ENCODE measurements around the gene FAM13A.
"Not testable (repeated sequence)": the region's sequence is repeated elsewhere in the genome, so short reads cannot be mapped to it uniquely, and the experiment has no call there.

Gene FAM13A

DNA sequence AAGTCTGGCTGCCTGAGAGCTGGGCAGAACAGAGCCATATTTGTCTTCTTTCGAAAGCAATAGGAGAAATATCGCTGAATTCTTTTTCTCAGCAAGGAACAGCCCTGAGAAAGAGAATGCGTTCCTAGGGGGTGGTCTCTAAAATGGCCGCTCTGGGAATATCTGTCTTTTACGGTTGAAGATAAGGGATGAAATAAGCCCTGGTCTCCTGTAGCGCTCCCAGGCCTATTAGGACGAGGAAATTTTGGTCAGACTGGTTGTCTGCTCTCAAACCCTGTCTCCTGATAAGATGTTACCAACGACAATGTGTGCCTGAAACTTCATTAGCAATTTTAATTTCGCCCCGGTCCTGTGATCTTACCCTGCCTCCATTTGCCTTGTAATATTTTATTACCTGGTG, 42.1 kb downstream of the FAM13A start:
- H4K91ac ChIP-seq (ENCODE audit: low read depth, low read length, poor library complexity); H2BK5ac ChIP-seq (ENCODE audit: low read length); H3K79me1 ChIP-seq (ENCODE audit: low read depth, low read length); H4K8ac ChIP-seq (ENCODE audit: low read depth, low read length); H3K9ac ChIP-seq (ENCODE audit: low read depth, low read length, poor library complexity); H3K4me3 ChIP-seq (ENCODE audit: low read length in 2 of 2); DNase-seq (ENCODE audit: low spot score); H2AK5ac ChIP-seq (ENCODE audit: low read depth, low read length); H3K9me3 ChIP-seq (replicated peaks in 1 of 2; ENCODE audit: control insufficient read depth in 2 of 2, insufficient read depth in 1 of 2, low read depth in 1 of 2, low read length in 2 of 2); H3K4me2 ChIP-seq (ENCODE audit: insufficient read depth, low read length, poor library complexity, severe bottlenecking); H3K14ac ChIP-seq (ENCODE audit: low read length); H3K18ac ChIP-seq (ENCODE audit: low read length); H3K27me3 ChIP-seq (ENCODE audit: control insufficient read depth in 3 of 3, insufficient read depth in 3 of 3, low read depth in 1 of 3, low read length in 3 of 3); H2AFZ ChIP-seq (ENCODE audit: low read length); H3K27ac ChIP-seq (replicated peaks; ENCODE audit: low read length); H2BK15ac ChIP-seq (ENCODE audit: low read length); H3K23ac ChIP-seq (ENCODE audit: low read depth, low read length, poor library complexity); H3K4me1 ChIP-seq (ENCODE audit: control insufficient read depth in 2 of 2, insufficient read depth in 1 of 2, low read depth in 1 of 2, low read length in 2 of 2); H3K4ac ChIP-seq (ENCODE audit: low read length); H2BK12ac ChIP-seq (ENCODE audit: low read length); H2BK120ac ChIP-seq (ENCODE audit: low read depth, low read length): not testable (repeated sequence)
- WGBS, 2 donors (ENCODE audit: extremely low coverage in 2 of 2, insufficient read length in 2 of 2, insufficient replicate concordance in 1 of 2) = no CpG with 5 or more reads among the region's 10 CpGs
- H3K36me3 ChIP-seq (replicated peaks in 1 of 2; ENCODE audit: control insufficient read depth in 2 of 2, insufficient read depth in 2 of 2, low read length in 2 of 2) = peaks cover 11 to 61% of the 10 kb centered on the region in 2 donors

DNA sequence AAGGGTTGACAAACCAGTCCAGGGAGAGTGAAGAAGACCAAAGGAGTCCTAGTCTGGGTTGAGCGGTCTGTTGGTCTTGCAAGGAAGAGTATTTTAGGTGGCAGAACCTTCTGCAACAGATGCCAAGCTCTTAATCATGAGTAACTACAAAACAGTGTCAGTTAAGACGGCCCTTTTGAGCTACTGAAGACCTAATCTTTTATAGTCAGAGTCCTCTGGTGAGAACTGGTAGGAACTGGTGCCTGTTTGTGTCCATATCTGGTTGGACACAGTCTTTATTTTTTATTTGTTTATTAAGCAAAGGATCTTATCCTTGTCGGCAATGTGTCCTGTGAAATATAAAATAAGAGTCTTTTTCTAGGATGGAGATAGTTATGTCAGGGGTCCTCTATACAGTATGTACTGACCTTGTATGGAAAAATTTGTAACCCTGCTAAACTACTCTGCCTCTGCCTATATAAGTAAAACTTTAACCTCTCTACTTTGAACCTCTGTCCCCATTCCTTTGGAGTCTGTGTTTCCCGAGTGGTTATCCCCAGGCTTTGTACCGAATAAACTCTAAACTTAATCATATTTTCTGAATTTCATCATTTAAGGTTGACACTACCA, 47.1 kb downstream of the FAM13A start:
- Histone ChIP-seq H3K79me1 (ENCODE audit: low read depth, low read length) (no peaks in the 10 kb centered on the region), H2BK5ac (ENCODE audit: low read length) (no peak overlapping the region), H4K91ac (ENCODE audit: low read depth, low read length, poor library complexity) (no peak overlapping the region), H3K9me3 (replicated peaks in 1 of 2; ENCODE audit: control insufficient read depth in 2 of 2, insufficient read depth in 1 of 2, low read depth in 1 of 2, low read length in 2 of 2) (no peaks in the 10 kb centered on the region), H2BK120ac (ENCODE audit: low read depth, low read length) (no peak overlapping the region), H2BK15ac (ENCODE audit: low read length) (no peak overlapping the region), H2AK5ac (ENCODE audit: low read depth, low read length) (no peak overlapping the region), H3K23ac (ENCODE audit: low read depth, low read length, poor library complexity) (no peak overlapping the region), H3K18ac (ENCODE audit: low read length) (no peak overlapping the region), H4K8ac (ENCODE audit: low read depth, low read length) (no peak overlapping the region), H3K36me3 (replicated peaks in 1 of 2; ENCODE audit: control insufficient read depth in 2 of 2, insufficient read depth in 2 of 2, low read length in 2 of 2) (peaks cover 9 to 50% of the 10 kb centered on the region in 2 donors), H3K27me3 (ENCODE audit: control insufficient read depth in 3 of 3, insufficient read depth in 3 of 3, low read depth in 1 of 3, low read length in 3 of 3) (no peaks in the 10 kb centered on the region), H2BK12ac (ENCODE audit: low read length) (no peak overlapping the region), H3K14ac (ENCODE audit: low read length) (no peak overlapping the region), H3K4ac (ENCODE audit: low read length) (no peak overlapping the region), H3K4me1 (ENCODE audit: control insufficient read depth in 2 of 2, insufficient read depth in 1 of 2, low read depth in 1 of 2, low read length in 2 of 2) (no peaks in the 10 kb centered on the region), H3K4me3 (ENCODE audit: low read length in 2 of 2) (no peak overlapping the region), H3K4me2 (ENCODE audit: insufficient read depth, low read length, poor library complexity, severe bottlenecking) (no peak overlapping the region), H3K27ac (replicated peaks; ENCODE audit: low read length) (no peak overlapping the region), H3K9ac (ENCODE audit: low read depth, low read length, poor library complexity) (no peak overlapping the region), H2AFZ (ENCODE audit: low read length) (no peak overlapping the region)
- DNase-seq (ENCODE audit: low spot score) = no peak
- WGBS, 2 donors (ENCODE audit: extremely low coverage in 2 of 2, insufficient read length in 2 of 2, insufficient replicate concordance in 1 of 2) = no CpG with 5 or more reads among the region's 5 CpGs

DNA sequence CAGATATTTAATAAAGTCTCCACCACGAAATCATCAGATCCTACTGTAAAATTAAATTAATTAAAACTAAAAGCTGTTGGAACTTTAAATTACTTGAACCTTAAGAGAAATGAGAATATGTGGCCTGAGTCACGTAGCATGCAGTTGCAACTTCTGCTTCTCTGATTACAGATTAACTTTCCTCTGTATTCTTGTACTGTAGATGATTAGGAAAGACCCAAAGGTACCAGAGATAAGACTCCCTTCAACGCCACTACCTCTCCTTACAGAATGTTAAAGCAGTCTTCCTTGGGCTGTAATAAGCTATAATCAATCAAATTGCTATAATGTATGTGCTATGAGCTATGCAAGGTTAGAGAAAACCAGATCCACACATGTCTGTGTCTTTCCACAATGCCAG, 47.9 kb downstream of the FAM13A start:
- Histone ChIP-seq H2BK15ac (ENCODE audit: low read length) (no peak overlapping the region), H3K4me1 (ENCODE audit: control insufficient read depth in 2 of 2, insufficient read depth in 1 of 2, low read depth in 1 of 2, low read length in 2 of 2) (no peaks in the 10 kb centered on the region), H2BK12ac (ENCODE audit: low read length) (no peak overlapping the region), H2BK5ac (ENCODE audit: low read length) (no peak overlapping the region), H3K9me3 (replicated peaks in 1 of 2; ENCODE audit: control insufficient read depth in 2 of 2, insufficient read depth in 1 of 2, low read depth in 1 of 2, low read length in 2 of 2) (no peaks in the 10 kb centered on the region), H4K8ac (ENCODE audit: low read depth, low read length) (no peak overlapping the region), H3K4me3 (ENCODE audit: low read length in 2 of 2) (no peak overlapping the region), H4K91ac (ENCODE audit: low read depth, low read length, poor library complexity) (no peak overlapping the region), H3K36me3 (replicated peaks in 1 of 2; ENCODE audit: control insufficient read depth in 2 of 2, insufficient read depth in 2 of 2, low read length in 2 of 2) (peaks cover 9 to 47% of the 10 kb centered on the region in 2 donors), H3K4me2 (ENCODE audit: insufficient read depth, low read length, poor library complexity, severe bottlenecking) (no peak overlapping the region), H2AFZ (ENCODE audit: low read length) (no peak overlapping the region), H3K14ac (ENCODE audit: low read length) (no peak overlapping the region), H3K9ac (ENCODE audit: low read depth, low read length, poor library complexity) (no peak overlapping the region), H2AK5ac (ENCODE audit: low read depth, low read length) (no peak overlapping the region), H3K27ac (replicated peaks; ENCODE audit: low read length) (no peak overlapping the region), H3K18ac (ENCODE audit: low read length) (no peak overlapping the region), H2BK120ac (ENCODE audit: low read depth, low read length) (no peak overlapping the region), H3K23ac (ENCODE audit: low read depth, low read length, poor library complexity) (no peak overlapping the region), H3K27me3 (ENCODE audit: control insufficient read depth in 3 of 3, insufficient read depth in 3 of 3, low read depth in 1 of 3, low read length in 3 of 3) (no peaks in the 10 kb centered on the region), H3K4ac (ENCODE audit: low read length) (no peak overlapping the region), H3K79me1 (ENCODE audit: low read depth, low read length) (no peaks in the 10 kb centered on the region)
- no CpG with 5 or more reads among the region's 3 CpGs for WGBS, 2 donors (ENCODE audit: extremely low coverage in 2 of 2, insufficient read length in 2 of 2, insufficient replicate concordance in 1 of 2)
- no peak for DNase-seq (ENCODE audit: low spot score)

DNA sequence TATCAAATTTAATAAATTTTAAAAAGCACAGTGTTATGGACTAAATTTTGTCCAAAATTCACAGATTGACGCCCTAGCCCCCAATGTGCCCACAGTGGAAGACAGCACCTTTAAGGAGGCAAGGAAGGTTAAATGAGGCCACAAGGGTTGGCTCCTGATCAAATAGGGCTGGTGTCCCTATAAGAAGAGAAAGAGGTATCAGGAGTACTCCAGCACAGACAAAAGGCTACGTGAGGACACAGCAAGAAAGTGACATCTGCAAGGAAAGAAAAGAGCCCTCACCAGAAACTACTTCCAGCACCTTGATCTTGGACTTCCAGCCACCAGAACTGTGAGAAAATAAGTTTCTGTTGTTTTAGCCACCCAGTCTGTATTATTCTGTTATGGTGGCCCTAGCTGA, 48.8 kb downstream of the FAM13A start:
- H3K36me3 ChIP-seq (replicated peaks in 1 of 2; ENCODE audit: control insufficient read depth in 2 of 2, insufficient read depth in 2 of 2, low read length in 2 of 2) = peaks cover 5 to 40% of the 10 kb centered on the region in 2 donors
- no peak overlapping the region for H3K4ac ChIP-seq (ENCODE audit: low read length)
- H3K4me3 ChIP-seq (ENCODE audit: low read length in 2 of 2) = no peak overlapping the region
- no peaks in the 10 kb centered on the region for H3K4me1 ChIP-seq (ENCODE audit: control insufficient read depth in 2 of 2, insufficient read depth in 1 of 2, low read depth in 1 of 2, low read length in 2 of 2)
- no CpG with 5 or more reads among the region's 2 CpGs for WGBS, 2 donors (ENCODE audit: extremely low coverage in 2 of 2, insufficient read length in 2 of 2, insufficient replicate concordance in 1 of 2)
- no peak overlapping the region for H3K27ac ChIP-seq (replicated peaks; ENCODE audit: low read length)
- no peak overlapping the region for H3K4me2 ChIP-seq (ENCODE audit: insufficient read depth, low read length, poor library complexity, severe bottlenecking)
- H2AK5ac ChIP-seq (ENCODE audit: low read depth, low read length) = no peak overlapping the region
- DNase-seq (ENCODE audit: low spot score) = no peak
- no peak overlapping the region for H3K14ac ChIP-seq (ENCODE audit: low read length)
- H3K18ac ChIP-seq (ENCODE audit: low read length) = no peak overlapping the region
- H2BK15ac ChIP-seq (ENCODE audit: low read length) = no peak overlapping the region
- no peak overlapping the region for H3K9ac ChIP-seq (ENCODE audit: low read depth, low read length, poor library complexity)
- no peaks in the 10 kb centered on the region for H3K9me3 ChIP-seq (replicated peaks in 1 of 2; ENCODE audit: control insufficient read depth in 2 of 2, insufficient read depth in 1 of 2, low read depth in 1 of 2, low read length in 2 of 2)
- H3K79me1 ChIP-seq (ENCODE audit: low read depth, low read length) = no peaks in the 10 kb centered on the region
- no peak overlapping the region for H2BK12ac ChIP-seq (ENCODE audit: low read length)
- H2AFZ ChIP-seq (ENCODE audit: low read length) = no peak overlapping the region
- H2BK5ac ChIP-seq (ENCODE audit: low read length) = no peak overlapping the region
- H4K8ac ChIP-seq (ENCODE audit: low read depth, low read length) = no peak overlapping the region
- no peaks in the 10 kb centered on the region for H3K27me3 ChIP-seq (ENCODE audit: control insufficient read depth in 3 of 3, insufficient read depth in 3 of 3, low read depth in 1 of 3, low read length in 3 of 3)
- no peak overlapping the region for H2BK120ac ChIP-seq (ENCODE audit: low read depth, low read length)
- H4K91ac ChIP-seq (ENCODE audit: low read depth, low read length, poor library complexity) = no peak overlapping the region
- no peak overlapping the region for H3K23ac ChIP-seq (ENCODE audit: low read depth, low read length, poor library complexity)
